Measurements from ENCODE around the gene MYO1E. TPM values are rescaled to one million over a fixed set of nuclear protein-coding genes. Genes with fewer than 3 reads are reported as not detected.

Gene MYO1E
- total RNA-seq, 1 donor from 2014 or later, result 190 TPM

GRCh38 chr15:59186501-59186900 is 186.2 kb downstream of the MYO1E start:
- H3K27me3 ChIP-seq (ENCODE audit: control insufficient read depth, insufficient read depth, low read length), result no peaks in the 10 kb centered on the region
- no peak for DNase-seq (ENCODE audit: low read depth)
- TF ChIP-seq CTCF (IDR thresholded peaks at IDR 0.05; ENCODE audit: insufficient read depth, low read length, poor library complexity, severe bottlenecking), result no peak
- H3K4me3 ChIP-seq (ENCODE audit: low read depth, low read length), result no peak overlapping the region
- H3K36me3 ChIP-seq (ENCODE audit: control insufficient read depth, insufficient read depth, low read length), result peaks cover 1% of the 10 kb centered on the region

GRCh38 chr15:59185725-59186124 is 186.9 kb downstream of the MYO1E start:
- no peak overlapping the region for H3K4me3 ChIP-seq (ENCODE audit: low read depth, low read length)
- no peaks in the 10 kb centered on the region for H3K27me3 ChIP-seq (ENCODE audit: control insufficient read depth, insufficient read depth, low read length)
- H3K36me3 ChIP-seq (ENCODE audit: control insufficient read depth, insufficient read depth, low read length), result peaks cover 1% of the 10 kb centered on the region
- no peak for DNase-seq (ENCODE audit: low read depth)
- TF ChIP-seq CTCF (IDR thresholded peaks at IDR 0.05; ENCODE audit: insufficient read depth, low read length, poor library complexity, severe bottlenecking), result no peak

GRCh38 chr15:59180945-59181600 is 191.6 kb downstream of the MYO1E start:
- no peak for TF ChIP-seq CTCF (IDR thresholded peaks at IDR 0.05; ENCODE audit: insufficient read depth, low read length, poor library complexity, severe bottlenecking)
- DNase-seq (ENCODE audit: low read depth), result no peak
- no peaks in the 10 kb centered on the region for H3K36me3 ChIP-seq (ENCODE audit: control insufficient read depth, insufficient read depth, low read length)
- no peak overlapping the region for H3K4me3 ChIP-seq (ENCODE audit: low read depth, low read length)
- no peaks in the 10 kb centered on the region for H3K27me3 ChIP-seq (ENCODE audit: control insufficient read depth, insufficient read depth, low read length)

DNA sequence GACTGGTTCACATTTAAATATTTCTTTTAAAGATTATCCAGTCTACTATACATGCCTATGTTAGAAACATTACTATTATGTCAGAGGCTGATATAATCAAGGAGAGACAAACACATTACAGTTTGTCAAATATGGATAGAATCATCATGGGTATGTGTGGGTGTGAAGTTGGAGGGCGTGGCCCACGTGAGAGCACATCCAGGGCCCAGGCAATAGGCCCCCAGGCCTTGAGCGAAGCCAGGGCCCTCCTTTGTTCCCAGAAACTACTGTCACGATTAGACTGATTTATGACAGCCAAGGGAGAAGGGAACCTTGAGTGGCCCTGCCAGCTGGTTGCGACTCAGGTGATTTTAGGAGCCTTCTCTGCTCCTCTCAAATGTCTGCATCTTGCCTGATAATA is 193.0 kb downstream of the MYO1E start:
- Histone ChIP-seq H3K4me3 (ENCODE audit: low read depth, low read length) (no peak overlapping the region), H3K36me3 (ENCODE audit: control insufficient read depth, insufficient read depth, low read length) (no peaks in the 10 kb centered on the region), H3K27me3 (ENCODE audit: control insufficient read depth, insufficient read depth, low read length) (no peaks in the 10 kb centered on the region)
- TF ChIP-seq CTCF (IDR thresholded peaks at IDR 0.05; ENCODE audit: insufficient read depth, low read length, poor library complexity, severe bottlenecking), result no peak
- no peak for DNase-seq (ENCODE audit: low read depth)

GRCh38 chr15:59178151-59178695 is 194.4 kb downstream of the MYO1E start:
- Histone ChIP-seq H3K27me3 (ENCODE audit: control insufficient read depth, insufficient read depth, low read length) (no peaks in the 10 kb centered on the region), H3K4me3 (ENCODE audit: low read depth, low read length) (no peak overlapping the region), H3K36me3 (ENCODE audit: control insufficient read depth, insufficient read depth, low read length) (no peaks in the 10 kb centered on the region)
- TF ChIP-seq CTCF (IDR thresholded peaks at IDR 0.05; ENCODE audit: insufficient read depth, low read length, poor library complexity, severe bottlenecking), result no peak
- DNase-seq (ENCODE audit: low read depth), result no peak

DNA sequence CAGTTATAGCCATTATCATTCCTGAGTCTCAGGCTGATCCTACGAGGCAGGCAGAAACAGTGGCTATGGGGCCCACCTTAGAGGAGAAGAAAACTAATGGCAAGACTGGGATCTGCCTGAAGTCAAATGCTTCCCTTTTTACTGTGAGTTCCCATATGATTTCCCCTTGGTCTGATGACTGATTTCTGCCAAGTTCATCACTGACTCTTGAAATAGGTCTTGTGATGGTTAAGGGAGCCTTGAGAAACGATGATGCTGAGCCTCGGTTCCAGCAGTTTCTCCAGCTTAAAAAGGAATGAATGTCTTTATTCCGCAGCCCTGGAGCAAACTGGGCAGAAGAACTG is 195.4 kb downstream of the MYO1E start:
- no peak for DNase-seq (ENCODE audit: low read depth)
- no peaks in the 10 kb centered on the region for H3K27me3 ChIP-seq (ENCODE audit: control insufficient read depth, insufficient read depth, low read length)
- H3K4me3 ChIP-seq (ENCODE audit: low read depth, low read length), result no peak overlapping the region
- peaks cover under 1% of the 10 kb centered on the region for H3K36me3 ChIP-seq (ENCODE audit: control insufficient read depth, insufficient read depth, low read length)
- TF ChIP-seq CTCF (IDR thresholded peaks at IDR 0.05; ENCODE audit: insufficient read depth, low read length, poor library complexity, severe bottlenecking), result no peak
